Neural cell (in vitro differentiated cells): ENCODE results near the gene SNX24.

Experiments
- CTCF ChIP-seq: fragments of 450-650 bp; IDR thresholded peaks from 2 replicates; pipeline ENCODE4 v1.5.1; 2014; ENCODE audit warnings: antibody characterized with exemption, mild to moderate bottlenecking, moderate library complexity; ENCODE audit not compliant: poor library complexity, severe bottlenecking
- EZH2 ChIP-seq: fragments of 200-600, 300-800 bp; shearing (Covaris generic), sonication (generic); IDR thresholded peaks from 2 replicates; pipeline ENCODE4 v1.6.1; 2014; ENCODE audit warnings: antibody characterized with exemption, low read length, borderline replicate concordance, mild to moderate bottlenecking; ENCODE audit not compliant: insufficient read depth, poor library complexity, severe bottlenecking
- RAD21 ChIP-seq: fragments of 450-650 bp; conservative IDR thresholded peaks from 2 replicates; pipeline ENCODE4 v1.6.1; 2014; ENCODE audit warnings: antibody characterized with exemption, mild to moderate bottlenecking, moderate library complexity
- REST ChIP-seq: IDR thresholded peaks from 2 replicates; pipeline ENCODE4 v1.6.1; 2012; ENCODE audit warnings: borderline replicate concordance
- TAF1 ChIP-seq: IDR thresholded peaks from 2 replicates; pipeline ENCODE4 v1.6.1; 2012; ENCODE audit warnings: low read depth

GRCh38 chr5:122877518-122877917 lies 32.1 kb downstream of the SNX24 start:
- TF ChIP-seq CTCF: no peak
- TF ChIP-seq EZH2: no peak
- TF ChIP-seq RAD21: no peak
- no peak for TF ChIP-seq REST
- TF ChIP-seq TAF1: no peak
